Measurements from ENCODE around the gene ATG9B. TPM values are rescaled to one million over a fixed set of nuclear protein-coding genes. Genes with fewer than 3 reads are reported as not detected.

The ATG9B gene
- total and polyA plus RNA-seq, 2 donors (not counting 3 experiments of a cell fraction or from before 2014, with no cell fraction given): 0.04 TPM; not detected in 1

DNA sequence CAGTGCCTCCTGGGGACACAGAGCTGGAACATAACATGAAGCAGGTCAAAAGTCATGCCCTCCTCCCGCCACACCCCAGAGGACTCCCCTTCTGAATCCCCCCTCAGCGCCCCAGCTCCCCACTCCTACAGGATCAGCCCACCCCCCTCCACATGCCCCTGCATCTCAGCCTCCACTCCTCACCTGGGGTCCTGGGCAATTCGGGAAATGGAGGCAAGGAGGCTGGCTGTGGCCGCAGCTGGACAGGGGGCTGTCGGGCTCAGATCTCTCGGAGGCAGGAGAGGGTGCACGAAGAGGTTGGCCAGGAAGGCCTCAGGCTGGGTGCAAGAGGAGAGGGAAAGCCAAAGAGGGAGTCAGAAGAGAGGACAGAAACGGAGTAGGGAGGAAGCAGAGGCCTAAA is 7.8 kb downstream of the ATG9B start:
- DNase-seq (ENCODE audit: low read depth, low spot score): no peak
- Histone ChIP-seq H3K4me1 (ENCODE audit: control insufficient read depth, extremely low read depth, insufficient read depth, low read length) (peaks cover 15% of the 10 kb centered on the region), H3K4me3 (replicated peaks in 1 of 3; ENCODE audit: insufficient read depth in 1 of 3, low read depth in 1 of 3, low read length in 3 of 3) (no peak overlapping the region), H4K20me1 (replicated peaks; ENCODE audit: control insufficient read depth, extremely low read depth, insufficient read depth, low read length) (no peaks in the 10 kb centered on the region), H3K9me1 (replicated peaks; ENCODE audit: control insufficient read depth, extremely low read depth, insufficient read depth, low read length) (no peaks in the 10 kb centered on the region), H3K4me2 (ENCODE audit: insufficient read depth, low read length) (no peak overlapping the region), H3K9ac (replicated peaks; ENCODE audit: extremely low read depth, insufficient read depth, low read length) (no peak overlapping the region), H2AFZ (ENCODE audit: low read depth, low read length) (no peak overlapping the region), H3K36me3 (ENCODE audit: control insufficient read depth in 2 of 2, extremely low read depth in 1 of 2, insufficient read depth in 2 of 2, low read length in 2 of 2) (peaks cover 0 to 16% of the 10 kb centered on the region in 2 experiments), H3K27me3 (ENCODE audit: control insufficient read depth in 2 of 2, insufficient read depth in 2 of 2, low read length in 2 of 2) (peaks cover 10 to 14% of the 10 kb centered on the region in 2 experiments), H3K27ac (ENCODE audit: insufficient read depth, low read depth, low read length) (no peak overlapping the region), H3K79me2 (ENCODE audit: control insufficient read depth, insufficient read depth, low read length) (no peaks in the 10 kb centered on the region), H3K9me3 (replicated peaks; ENCODE audit: control insufficient read depth, insufficient read depth, low read length) (no peaks in the 10 kb centered on the region)
- dilution Hi-C loops (cut with MboI; ENCODE audit: extremely low pct_ligation_motif_present, low sequenced_read_pairs): no loop called here
- no peak for FAIRE-seq
- POLR2A ChIA-PET: no interaction called here
- BruUV-seq (replicated peaks): no TSS peak
- CTCF ChIA-PET: interaction anchor here (0.7 to 8.8 kb wide), 6 partner anchors 8 to 54 kb away, joined by 3 to 107 read pairs (median 7); no protein-coding TSS in a partner anchor
- intact Hi-C loops (cut with micrococcal nuclease): no loop called here
- TF ChIP-seq POLR2A (IDR thresholded peaks at IDR 0.05; ENCODE audit: low read depth, low read length) (no peak), POLR2AphosphoS5 (IDR thresholded peaks at IDR 0.05; ENCODE audit: insufficient read depth, low read depth, low read length) (no peak), MYC (IDR thresholded peaks at IDR 0.05; ENCODE audit: low read depth, low read length) (no peak), CTCF (IDR thresholded peaks at IDR 0.05; ENCODE audit: extremely low read depth in 1 of 2, insufficient read depth in 1 of 2, low read depth in 1 of 2, low read length in 2 of 2) (no peak)

GRCh38 chr7:151015967-151016366 is 8.3 kb downstream of the ATG9B start:
- Histone ChIP-seq H3K4me1 (ENCODE audit: control insufficient read depth, extremely low read depth, insufficient read depth, low read length) (peaks cover 15% of the 10 kb centered on the region), H3K4me2 (ENCODE audit: insufficient read depth, low read length) (no peak overlapping the region), H3K9ac (replicated peaks; ENCODE audit: extremely low read depth, insufficient read depth, low read length) (no peak overlapping the region), H3K36me3 (ENCODE audit: control insufficient read depth in 2 of 2, extremely low read depth in 1 of 2, insufficient read depth in 2 of 2, low read length in 2 of 2) (peaks cover 0 to 16% of the 10 kb centered on the region in 2 experiments), H3K27me3 (ENCODE audit: control insufficient read depth in 2 of 2, insufficient read depth in 2 of 2, low read length in 2 of 2) (peaks cover 10 to 14% of the 10 kb centered on the region in 2 experiments), H3K9me3 (replicated peaks; ENCODE audit: control insufficient read depth, insufficient read depth, low read length) (no peaks in the 10 kb centered on the region), H3K9me1 (replicated peaks; ENCODE audit: control insufficient read depth, extremely low read depth, insufficient read depth, low read length) (no peaks in the 10 kb centered on the region), H3K4me3 (replicated peaks in 1 of 3; ENCODE audit: insufficient read depth in 1 of 3, low read depth in 1 of 3, low read length in 3 of 3) (no peak overlapping the region), H3K27ac (ENCODE audit: insufficient read depth, low read depth, low read length) (no peak overlapping the region), H4K20me1 (replicated peaks; ENCODE audit: control insufficient read depth, extremely low read depth, insufficient read depth, low read length) (no peaks in the 10 kb centered on the region), H3K79me2 (ENCODE audit: control insufficient read depth, insufficient read depth, low read length) (no peaks in the 10 kb centered on the region), H2AFZ (ENCODE audit: low read depth, low read length) (no peak overlapping the region)
- TF ChIP-seq POLR2AphosphoS5 (IDR thresholded peaks at IDR 0.05; ENCODE audit: insufficient read depth, low read depth, low read length) (no peak), POLR2A (IDR thresholded peaks at IDR 0.05; ENCODE audit: low read depth, low read length) (peak; percentile 17)
- DNase-seq (ENCODE audit: low read depth, low spot score) (no peak), FAIRE-seq (no peak)
- dilution Hi-C loops (cut with MboI; ENCODE audit: extremely low pct_ligation_motif_present, low sequenced_read_pairs): no loop called here
- intact Hi-C loops (cut with micrococcal nuclease): no loop called here
- ChIA-PET CTCF (interaction anchor here (1.3 to 8.8 kb wide), 2 partner anchors 8 to 47 kb away, joined by 3 to 107 read pairs; no protein-coding TSS in a partner anchor), POLR2A (no interaction called here)
- no TSS peak for BruUV-seq (replicated peaks)
